GM21528 (cell line): Measurements from ENCODE around the gene PTPRM.

Experiments used
- ATAC-seq: cut with Tn5 transposase; IDR thresholded peaks from one replicate; pipeline ENCODE4 v1.9.1; 2021; ENCODE audit warnings: mild to moderate bottlenecking, moderate library complexity; ENCODE audit not compliant: unreplicated experiment, low FRiP score

Gene PTPRM

DNA sequence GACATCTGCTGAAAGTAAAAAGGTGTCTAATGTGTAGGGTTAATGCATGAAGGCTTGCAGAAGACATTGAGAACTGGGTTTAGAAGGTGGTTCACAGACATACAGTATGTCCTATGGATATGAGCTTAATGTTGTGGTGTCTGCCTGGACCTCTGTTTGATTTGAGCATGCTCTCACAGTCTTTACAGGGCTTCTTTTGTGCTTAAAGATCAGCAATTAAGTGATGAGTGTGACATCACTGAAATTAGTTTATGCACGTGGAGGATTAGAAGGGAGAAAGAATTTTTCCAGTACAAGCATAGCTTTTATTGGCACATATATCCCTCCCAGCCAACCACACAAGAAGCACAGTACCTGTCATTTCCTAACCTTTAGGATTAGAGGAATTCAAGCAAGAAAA lies 674.6 kb downstream of the PTPRM start:
- ATAC-seq, result no peak

GRCh38 chr18:8242151-8242696 lies 675.1 kb downstream of the PTPRM start:
- ATAC-seq, result no peak

- no peak for ATAC-seq
Observed at GRCh38 chr18:8247700-8248099, 680.6 kb downstream of the PTPRM start.

DNA sequence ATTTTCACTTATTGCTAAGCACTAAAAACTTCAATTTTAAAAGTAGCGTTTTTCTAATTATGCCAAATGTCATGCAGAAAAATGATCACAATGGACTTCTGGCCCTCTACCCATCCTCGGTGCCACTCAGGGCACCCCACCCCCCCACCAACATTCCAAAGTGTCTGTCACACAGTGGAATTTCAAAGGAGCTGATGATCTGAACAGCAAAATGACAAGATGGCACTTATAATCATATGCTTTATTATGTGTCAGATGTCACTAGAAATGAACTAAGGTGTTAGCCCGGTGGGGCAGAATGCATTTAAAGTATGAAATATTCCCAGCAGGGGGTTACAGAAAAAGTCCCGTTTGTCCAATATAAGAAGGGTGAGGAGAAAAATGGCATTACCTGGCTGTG lies 681.5 kb downstream of the PTPRM start:
- no peak for ATAC-seq

DNA sequence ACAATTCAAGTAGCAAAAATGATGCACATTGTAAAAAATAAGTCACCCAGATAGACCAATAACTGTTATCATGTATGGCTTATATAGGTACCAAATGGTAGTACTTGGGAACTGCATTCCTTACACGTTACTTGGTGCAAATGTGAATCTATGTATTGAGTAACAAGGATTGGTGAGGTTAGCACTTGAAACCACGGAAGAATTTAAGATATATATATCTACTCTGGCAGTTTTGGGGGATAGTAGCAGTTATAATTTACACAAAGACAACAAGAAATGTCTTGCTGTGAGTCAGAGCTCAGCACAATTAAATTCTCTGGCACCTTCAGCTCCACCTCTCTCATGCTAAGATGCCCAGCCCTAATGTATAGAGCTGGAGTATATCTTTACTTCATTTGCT lies 682.7 kb downstream of the PTPRM start:
- ATAC-seq, result no peak

DNA sequence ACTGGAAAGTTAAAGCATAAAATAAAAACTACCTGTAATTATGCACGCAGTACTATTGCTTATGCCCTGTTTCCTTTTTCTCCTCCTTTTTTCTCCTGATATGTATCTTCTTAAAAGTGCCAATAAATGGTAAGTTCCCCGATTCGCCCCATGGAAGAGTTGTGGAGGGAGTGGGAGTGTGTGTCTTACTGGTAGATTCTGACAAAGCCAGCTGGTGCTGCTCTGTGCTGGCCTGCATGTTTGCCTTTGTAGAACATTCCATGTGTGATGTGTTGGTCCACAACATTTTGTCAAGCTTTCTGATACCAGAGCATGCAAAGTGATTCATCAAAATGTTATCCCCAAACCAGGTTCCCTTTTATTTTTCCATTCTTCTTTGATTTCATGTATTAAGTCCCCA lies 685.3 kb downstream of the PTPRM start:
- no peak for ATAC-seq

- no peak for ATAC-seq
Observed at GRCh38 chr18:8253944-8254343, 686.8 kb downstream of the PTPRM start.

DNA sequence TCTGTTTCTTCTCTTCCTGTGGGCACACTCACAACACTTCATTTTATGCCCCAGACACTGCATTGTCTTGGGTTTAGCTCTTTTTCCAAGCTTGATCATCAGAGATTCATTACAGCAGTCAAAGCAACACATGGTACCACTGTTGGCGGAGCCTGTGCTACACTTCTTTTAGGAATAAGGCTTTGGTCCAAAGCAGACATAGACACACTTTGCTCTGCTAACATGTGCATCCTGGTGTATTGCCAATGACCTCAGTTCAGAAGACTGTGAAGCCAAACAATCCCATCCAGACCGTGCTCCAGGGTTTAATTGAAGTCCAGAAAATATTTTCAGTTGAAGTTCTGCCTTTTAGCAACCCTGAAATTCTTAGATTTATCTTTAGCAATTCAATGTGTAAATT lies 687.5 kb downstream of the PTPRM start:
- no peak for ATAC-seq

- ATAC-seq, result no peak
Observed at GRCh38 chr18:8257851-8258434, 690.8 kb downstream of the PTPRM start.

GRCh38 chr18:8260319-8260718 lies 693.2 kb downstream of the PTPRM start:
- no peak for ATAC-seq

- ATAC-seq, result no peak
Observed at GRCh38 chr18:8260827-8261226, 693.7 kb downstream of the PTPRM start.

- no peak for ATAC-seq
Observed at GRCh38 chr18:8261651-8262091, 694.6 kb downstream of the PTPRM start.

DNA sequence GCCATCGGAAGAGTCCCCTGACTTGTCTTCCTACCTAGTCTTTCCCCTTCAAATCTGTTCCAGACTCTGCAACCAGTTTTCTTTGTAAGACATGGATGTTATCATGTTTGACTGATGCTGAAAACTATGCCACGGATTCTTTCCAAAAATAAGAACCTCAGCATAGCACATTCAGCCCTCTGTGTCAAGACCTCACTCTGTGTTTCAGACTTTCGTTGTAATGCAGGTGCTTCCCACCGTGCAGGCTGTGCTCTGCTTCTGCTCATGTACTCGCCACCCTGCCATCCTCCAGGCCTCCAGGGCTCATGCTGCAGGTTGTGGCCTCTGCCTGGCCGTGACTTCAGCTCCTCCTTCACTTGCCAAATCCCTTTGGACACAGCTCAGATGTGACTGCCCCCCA lies 695.1 kb downstream of the PTPRM start:
- no peak for ATAC-seq

DNA sequence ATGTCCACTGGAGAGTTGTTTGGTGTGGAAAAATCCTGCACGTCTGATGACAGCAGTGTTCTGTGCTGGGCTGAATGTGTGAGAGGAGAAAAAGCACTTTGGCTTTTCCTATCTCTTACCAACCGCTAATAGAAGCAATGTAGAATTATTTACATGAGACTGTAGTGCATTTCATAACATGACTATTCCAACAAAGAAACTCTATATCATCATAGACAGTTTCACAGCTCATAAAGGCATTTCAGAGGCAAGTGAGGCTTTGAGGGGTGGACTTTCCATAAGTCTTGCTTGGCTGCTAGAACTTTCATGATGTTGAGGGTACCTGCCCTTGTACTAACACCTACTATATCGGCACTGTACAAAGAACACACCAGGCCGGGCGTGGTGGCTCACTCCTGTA lies 697.0 kb downstream of the PTPRM start:
- no peak for ATAC-seq

DNA sequence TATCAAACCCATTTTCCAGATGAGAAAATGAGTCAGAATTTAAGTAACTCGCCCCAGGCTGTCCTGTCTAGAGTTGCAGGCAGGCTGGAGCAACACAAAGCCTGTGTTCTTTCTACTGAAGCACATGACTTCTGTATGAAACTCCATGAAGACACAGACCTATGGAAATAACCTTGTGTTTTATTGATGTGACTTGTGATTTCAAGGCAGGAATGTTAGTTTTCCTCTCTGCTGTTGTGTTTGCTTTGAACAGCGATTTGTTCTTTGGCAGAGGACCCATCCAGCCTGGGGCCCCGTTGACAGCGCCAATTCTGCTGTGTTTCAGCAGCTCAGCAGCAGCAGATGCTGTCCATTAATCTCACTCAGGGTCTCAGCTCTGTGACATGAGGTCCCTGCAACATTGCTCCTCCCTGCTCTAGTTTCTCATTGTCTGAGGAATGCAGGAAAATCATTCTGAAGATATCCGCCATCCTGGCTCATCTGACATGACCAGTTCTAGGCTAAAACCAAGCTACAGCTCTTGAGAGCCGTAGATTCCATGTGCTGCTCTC lies 697.8 kb downstream of the PTPRM start:
- no peak for ATAC-seq

DNA sequence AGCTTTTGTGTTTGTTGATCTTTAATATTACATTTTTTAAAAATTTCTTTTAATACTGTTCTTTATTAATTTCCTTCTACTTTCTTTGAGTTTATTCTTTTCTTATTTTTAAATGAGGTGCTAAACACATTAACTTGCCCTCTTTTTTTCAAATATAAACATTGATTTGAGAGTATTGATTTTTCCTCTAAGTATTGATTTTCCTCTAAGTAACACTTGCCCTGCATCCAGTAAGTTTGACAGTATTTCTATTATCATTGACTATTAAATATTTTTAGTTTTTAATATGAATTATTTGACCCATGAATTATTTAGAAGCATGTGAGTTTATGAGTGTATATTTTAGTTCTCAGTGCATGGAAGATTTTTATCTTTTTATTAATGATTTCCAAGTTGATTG lies 705.1 kb downstream of the PTPRM start:
- no peak for ATAC-seq

GRCh38 chr18:8274370-8274769 lies 707.3 kb downstream of the PTPRM start:
- ATAC-seq, result no peak

DNA sequence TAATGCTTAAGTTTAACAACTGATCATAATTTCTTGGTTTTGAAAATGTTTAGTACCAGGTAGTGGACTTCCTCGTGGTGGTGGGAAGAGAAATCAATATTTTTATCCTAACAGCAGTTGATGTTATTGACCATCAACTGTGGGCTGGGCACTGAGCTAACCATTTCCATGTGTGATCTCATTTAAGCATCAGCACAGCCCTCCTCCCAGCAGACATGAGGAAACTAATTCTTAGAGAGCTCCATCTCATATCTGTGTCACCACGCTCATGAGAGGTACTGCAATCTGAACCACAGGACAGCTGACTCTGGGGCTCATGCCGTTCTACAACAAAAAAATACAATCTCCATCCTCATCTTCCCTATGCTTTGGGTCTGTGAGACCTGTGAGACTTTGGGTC lies 709.3 kb downstream of the PTPRM start:
- ATAC-seq, result no peak

DNA sequence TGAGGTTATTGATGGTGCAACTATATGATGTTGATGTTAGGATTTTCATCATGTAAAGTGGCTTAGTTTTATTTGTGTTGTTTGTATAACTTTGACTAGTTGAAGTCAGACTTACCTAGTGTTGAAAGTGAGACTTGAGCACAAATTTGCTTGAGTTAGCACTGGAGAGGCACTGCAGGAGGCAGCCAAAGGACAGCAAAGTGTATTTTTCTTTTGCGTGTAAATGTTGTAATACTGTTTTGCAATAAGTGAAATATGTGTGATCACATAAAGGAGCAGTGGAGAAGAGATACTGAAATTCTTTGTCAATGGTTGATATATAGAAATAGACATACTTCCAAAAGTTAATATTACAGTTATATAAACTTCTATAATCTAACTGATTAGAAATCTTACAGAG lies 710.2 kb downstream of the PTPRM start:
- ATAC-seq, result no peak

DNA sequence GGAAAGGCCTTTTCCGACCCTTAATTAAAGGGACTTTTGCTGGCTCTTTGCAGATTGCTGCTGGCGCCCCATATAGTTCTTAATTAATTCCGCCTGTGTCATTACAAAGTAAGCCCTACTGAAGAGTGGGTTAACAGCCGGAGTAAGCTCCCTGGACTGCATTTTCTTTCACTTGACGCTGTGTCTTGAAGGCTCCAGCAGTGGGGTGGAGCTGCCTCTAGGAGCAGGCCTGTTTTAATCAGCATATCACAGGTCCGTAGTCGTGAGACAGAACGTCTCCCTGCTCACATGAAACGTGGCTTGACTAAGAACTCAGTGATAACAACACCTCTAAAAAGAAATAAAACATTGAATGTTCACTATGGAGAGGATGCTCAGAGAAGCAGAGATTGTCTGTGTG lies 712.2 kb downstream of the PTPRM start:
- ATAC-seq, result no peak

DNA sequence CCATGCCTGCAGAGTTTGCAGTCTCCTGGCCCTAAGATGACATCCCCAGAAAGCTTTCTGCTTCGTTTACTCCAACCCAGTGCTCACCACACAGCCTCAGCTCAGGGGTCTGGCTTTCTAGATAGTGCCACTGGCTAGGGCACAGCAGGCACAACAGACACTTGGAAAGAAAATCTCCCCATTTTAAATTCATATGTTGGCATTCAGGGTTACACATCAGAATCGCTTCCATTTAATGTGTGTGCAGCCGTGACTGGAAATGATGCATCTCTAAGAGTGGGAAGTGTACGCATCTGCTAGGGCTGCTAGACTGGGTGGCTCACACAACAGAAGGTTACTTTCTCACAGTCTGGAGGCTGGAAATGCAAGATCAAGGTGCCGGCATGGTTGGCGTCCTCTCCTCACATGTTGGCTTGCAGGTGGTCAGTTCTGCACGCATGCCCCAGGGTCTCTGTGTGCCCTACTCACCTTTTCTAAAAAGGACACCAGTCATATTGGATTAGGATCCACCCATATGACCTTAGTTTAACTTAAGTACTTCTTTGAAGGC lies 712.7 kb downstream of the PTPRM start:
- no peak for ATAC-seq

DNA sequence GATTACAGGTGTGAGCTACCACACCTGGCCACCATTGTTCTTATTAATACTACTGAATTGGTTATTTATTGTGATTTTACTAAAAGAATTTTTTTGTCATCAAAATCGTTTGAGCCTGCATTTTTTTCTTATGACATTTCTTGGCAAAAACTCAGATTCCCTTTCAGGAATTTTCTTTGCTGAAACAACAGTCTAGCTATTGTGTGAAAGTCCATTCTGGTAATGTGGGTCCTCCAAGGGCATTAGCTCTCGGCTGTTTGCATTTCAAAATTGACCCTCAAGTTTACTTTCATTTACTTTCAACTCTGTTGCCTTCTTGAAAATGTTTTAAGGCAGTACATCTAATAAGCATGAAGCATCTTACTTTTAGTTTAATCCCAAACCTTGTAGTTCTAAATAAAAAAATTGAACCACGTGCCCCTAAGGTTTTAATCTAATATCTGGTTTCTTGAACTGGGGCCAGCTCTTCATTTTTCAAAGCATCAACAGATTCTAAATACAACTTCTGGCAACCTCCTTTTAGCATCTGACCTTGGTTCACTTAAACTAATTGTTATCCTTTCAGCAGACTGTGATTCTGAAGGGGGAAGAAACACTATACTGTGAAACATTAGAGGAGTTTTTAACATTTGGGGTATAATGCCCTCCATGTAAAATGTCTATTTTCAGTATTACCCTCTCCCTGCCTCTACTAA lies 716.9 kb downstream of the PTPRM start:
- ATAC-seq, result no peak
